ENCODE results near the gene SUSD3. TPM values are rescaled to one million over a fixed set of nuclear protein-coding genes. Genes with fewer than 3 reads are reported as not detected.
A peak's percentile ranks its signal among the peaks of the same experiment; 100 is the strongest.

SUSD3 gene
- total and polyA plus RNA-seq, 2 of the 8 experiments (the other 6 are each of a cell fraction or from before 2014, with no cell fraction given) = 5.5 to 35.4 TPM

- TF ChIP-seq BCL11A (IDR thresholded peaks at IDR 0.05; ENCODE audit: low read depth in 2 of 2, low read length in 2 of 2) = no peak
- TF ChIP-seq SUZ12 (IDR thresholded peaks at IDR 0.05; ENCODE audit: low read length) = no peak
- TF ChIP-seq POU5F1 (IDR thresholded peaks at IDR 0.05; ENCODE audit: low read depth, low read length) = no peak
- no peak for TF ChIP-seq GTF2F1 (IDR thresholded peaks at IDR 0.05; ENCODE audit: borderline replicate concordance, low read depth, low read length)
- TF ChIP-seq POLR2AphosphoS5 (IDR thresholded peaks at IDR 0.05; ENCODE audit: low read depth, low read length) = no peak
- TF ChIP-seq SAP30 (IDR thresholded peaks at IDR 0.05; ENCODE audit: insufficient read depth, insufficient replicate concordance, low read length) = no peak
- no peak for TF ChIP-seq ZNF274 (IDR thresholded peaks at IDR 0.05; ENCODE audit: borderline replicate concordance, extremely low read depth, low read length)
- TF ChIP-seq MAFK (IDR thresholded peaks at IDR 0.05; ENCODE audit: low read depth, low read length) = no peak
- FAIRE-seq (no peak), DNase-seq (ENCODE audit: low read depth in 1 of 2, low spot score in 2 of 2) (no peak)
- Histone ChIP-seq H3K27ac (ENCODE audit: low read depth, low read length) (no peak overlapping the region), H2BK20ac (ENCODE audit: low read length) (no peak overlapping the region), H4K5ac (ENCODE audit: insufficient read length, low read depth, low read length) (no peak overlapping the region), H2AFZ (ENCODE audit: low read length) (no peak overlapping the region), H3K36me3 (ENCODE audit: control insufficient read depth in 2 of 4, insufficient read depth in 4 of 4, low read length in 3 of 4) (no peaks in the 10 kb centered on the region), H2BK120ac (replicated peaks; ENCODE audit: low read depth, low read length) (peak overlapping the region; percentile 31), H4K91ac (replicated peaks; ENCODE audit: insufficient read length, low read length) (no peak overlapping the region), H4K8ac (ENCODE audit: extremely low read depth, insufficient read depth, low read length) (peak overlapping the region; percentile 76; the same call in 1 of the 2 replicates), H3K23ac (ENCODE audit: insufficient read length) (no peak overlapping the region), H3K56ac (replicated peaks; ENCODE audit: insufficient read length, low read depth, low read length) (no peak overlapping the region), H2BK12ac (ENCODE audit: low read depth, low read length) (peak overlapping the region; percentile 17; the same call in 1 of the 2 replicates), H3K27me3 (replicated peaks in 1 of 4; ENCODE audit: control insufficient read depth in 3 of 4, extremely low read depth in 1 of 4, insufficient read depth in 3 of 4, low read length in 3 of 4) (no peaks in the 10 kb centered on the region), H3K79me2 (ENCODE audit: control insufficient read depth in 1 of 2, insufficient read depth in 2 of 2, low read length in 2 of 2) (no peaks in the 10 kb centered on the region), H3K9ac (replicated peaks in 1 of 4; ENCODE audit: extremely low read depth in 1 of 4, low read depth in 3 of 4, low read length in 3 of 4) (no peak overlapping the region), H3K4me1 (replicated peaks in 1 of 4; ENCODE audit: control insufficient read depth in 3 of 4, insufficient read depth in 4 of 4, low read length in 3 of 4) (peaks cover 0 to 16% (median 10%) of the 10 kb centered on the region in 4 experiments; a peak in 6 of 7 replicates), H3K14ac (ENCODE audit: insufficient read length) (no peak overlapping the region), H3K23me2 (ENCODE audit: low read depth, low read length) (peaks cover 3% of the 10 kb centered on the region; the same call in 1 of the 2 replicates), H2AK5ac (ENCODE audit: low read depth, low read length) (no peak overlapping the region), H3K4me2 (ENCODE audit: insufficient read depth in 1 of 2, low read depth in 2 of 2, low read length in 2 of 2) (no peak overlapping the region), H2BK5ac (ENCODE audit: low read depth, low read length) (peak overlapping the region; percentile 21; the same call in 1 of the 2 replicates), H3K4me3 (ENCODE audit: extremely low read depth in 1 of 4, insufficient read depth in 2 of 4, low read depth in 3 of 4, low read length in 4 of 4) (no peak overlapping the region), H4K20me1 (replicated peaks in 1 of 2; ENCODE audit: control insufficient read depth in 1 of 2, insufficient read depth in 2 of 2, low read length in 2 of 2) (peaks cover 0 to 10% of the 10 kb centered on the region in 2 experiments), H3K79me1 (ENCODE audit: low read depth, low read length) (no peaks in the 10 kb centered on the region), H2BK15ac (ENCODE audit: low read length) (no peak overlapping the region), H3K9me3 (ENCODE audit: insufficient read depth in 2 of 2, low read depth in 1 of 2, low read length in 1 of 2) (no peaks in the 10 kb centered on the region), H3K4ac (replicated peaks; ENCODE audit: insufficient read length, low read depth, low read length) (no peak overlapping the region), H3K18ac (ENCODE audit: extremely low read depth, low read length) (no peak overlapping the region)
- 87% methylated on average over 12 of the region's 12 CpGs; no CpG with 5 or more reads in 1 of the 2 experiments for WGBS, 2 experiments (ENCODE audit: extremely low coverage in 1 of 2, insufficient coverage in 1 of 2, insufficient read length in 1 of 2, insufficient replicate concordance in 2 of 2, low coverage in 1 of 2, low lambda C conversion rate in 2 of 2, missing lambda C conversion rate in 1 of 2)
- POLR2A ChIA-PET (ENCODE audit: partially characterized antibody) = interaction anchor here (0.7 to 2.0 kb wide), 6 partner anchors 8 to 16 kb away, joined by 3 to 6 read pairs (median 4); partner anchors contain the start of gene NINJ1
- CTCF ChIA-PET (ENCODE audit: partially characterized antibody) = interaction anchor here (0.7 to 8.5 kb wide), 16 partner anchors 8 to 193 kb away, joined by 3 to 96 read pairs (median 4); no protein-coding TSS in a partner anchor
Observed at GRCh38 chr9:93118863-93119702, 60.6 kb downstream of the SUSD3 start.

All from H1 (cell line).